ENCODE results near the gene ALKBH2.

Gene ALKBH2

GRCh38 chr12:109134186-109134917, 41.1 kb upstream of the ALKBH2 start:
- CTCF ChIA-PET = no interaction called here
- POLR2A ChIA-PET = no interaction called here
- peak; percentile 52 for DNase-seq (ENCODE audit: extremely low spot score)
- no peak for TF ChIP-seq LEF1 (IDR thresholded peaks at IDR 0.05; ENCODE audit: borderline replicate concordance)
- no peak for TF ChIP-seq NFRKB (IDR thresholded peaks at IDR 0.05)

- ChIA-PET CTCF (interaction anchor here (0.6 kb wide), 1 partner anchor 14 kb away, joined by 4 read pairs; no protein-coding TSS in a partner anchor), POLR2A (no interaction called here)
- no peak for DNase-seq (ENCODE audit: extremely low spot score)
- no peak for TF ChIP-seq SP1 (IDR thresholded peaks at IDR 0.05)
- TF ChIP-seq FOXM1 (IDR thresholded peaks at IDR 0.05; ENCODE audit: borderline replicate concordance) = no peak
- TF ChIP-seq LEF1 (IDR thresholded peaks at IDR 0.05; ENCODE audit: borderline replicate concordance) = no peak
- TF ChIP-seq HDGF (IDR thresholded peaks at IDR 0.05; ENCODE audit: borderline replicate concordance) = no peak
- TF ChIP-seq L3MBTL2 (conservative IDR thresholded peaks at IDR 0.05) = no peak
- no peak for TF ChIP-seq SUZ12 (IDR thresholded peaks at IDR 0.05)
- TF ChIP-seq CTBP1 (IDR thresholded peaks at IDR 0.05; ENCODE audit: borderline replicate concordance) = no peak
- no peak for TF ChIP-seq ARNT (IDR thresholded peaks at IDR 0.05)
- TF ChIP-seq NFRKB (IDR thresholded peaks at IDR 0.05) = no peak
- TF ChIP-seq TARDBP (IDR thresholded peaks at IDR 0.05) = no peak
Measured at GRCh38 chr12:109131154-109132050, 38.1 kb upstream of the ALKBH2 start.

- CTCF ChIA-PET = interaction anchor here (0.6 kb wide), 1 partner anchor 15 kb away, joined by 4 read pairs; no protein-coding TSS in a partner anchor
- no peak for DNase-seq (ENCODE audit: extremely low spot score)
- POLR2A ChIA-PET = no interaction called here
- TF ChIP-seq LEF1 (IDR thresholded peaks at IDR 0.05; ENCODE audit: borderline replicate concordance) = no peak
- TF ChIP-seq NFRKB (IDR thresholded peaks at IDR 0.05) = no peak
- no peak for TF ChIP-seq ARNT (IDR thresholded peaks at IDR 0.05)
- no peak for TF ChIP-seq FOXA1 (IDR thresholded peaks at IDR 0.05)
- TF ChIP-seq L3MBTL2 (conservative IDR thresholded peaks at IDR 0.05) = no peak
Measured at GRCh38 chr12:109130297-109131153, 37.3 kb upstream of the ALKBH2 start.

- DNase-seq (ENCODE audit: extremely low spot score) = no peak
- POLR2A ChIA-PET = no interaction called here
- CTCF ChIA-PET = no interaction called here
- TF ChIP-seq ARNT (IDR thresholded peaks at IDR 0.05) = no peak
- TF ChIP-seq FOXA1 (IDR thresholded peaks at IDR 0.05) = no peak
- no peak for TF ChIP-seq HDGF (IDR thresholded peaks at IDR 0.05; ENCODE audit: borderline replicate concordance)
- no peak for TF ChIP-seq BHLHE40 (IDR thresholded peaks at IDR 0.05; ENCODE audit: borderline replicate concordance)
- no peak for TF ChIP-seq ZNF384 (IDR thresholded peaks at IDR 0.05)
- no peak for TF ChIP-seq LEF1 (IDR thresholded peaks at IDR 0.05; ENCODE audit: borderline replicate concordance)
- no peak for TF ChIP-seq TARDBP (IDR thresholded peaks at IDR 0.05)
- TF ChIP-seq CTBP1 (IDR thresholded peaks at IDR 0.05; ENCODE audit: borderline replicate concordance) = no peak
- no peak for TF ChIP-seq FOXM1 (IDR thresholded peaks at IDR 0.05; ENCODE audit: borderline replicate concordance)
- TF ChIP-seq L3MBTL2 (conservative IDR thresholded peaks at IDR 0.05) = no peak
- TF ChIP-seq SUZ12 (IDR thresholded peaks at IDR 0.05) = no peak
- no peak for TF ChIP-seq NFRKB (IDR thresholded peaks at IDR 0.05)
- no peak for TF ChIP-seq SP1 (IDR thresholded peaks at IDR 0.05)
- no peak for TF ChIP-seq PKNOX1 (IDR thresholded peaks at IDR 0.05)
- TF ChIP-seq ELF4 (IDR thresholded peaks at IDR 0.05) = no peak
- TF ChIP-seq FOXK2 (IDR thresholded peaks at IDR 0.05) = no peak
Measured at GRCh38 chr12:109127533-109128242, 34.4 kb upstream of the ALKBH2 start.

GRCh38 chr12:109126784-109127183, 33.5 kb upstream of the ALKBH2 start:
- no peak for DNase-seq (ENCODE audit: extremely low spot score)
- ChIA-PET CTCF (interaction anchor here (0.6 to 1.0 kb wide), 2 partner anchors 15 to 263 kb away, joined by 3 to 4 read pairs; no protein-coding TSS in a partner anchor), POLR2A (no interaction called here)
- TF ChIP-seq L3MBTL2 (conservative IDR thresholded peaks at IDR 0.05) = no peak
- TF ChIP-seq FOXM1 (IDR thresholded peaks at IDR 0.05; ENCODE audit: borderline replicate concordance) = no peak
- no peak for TF ChIP-seq NFRKB (IDR thresholded peaks at IDR 0.05)
- TF ChIP-seq ARNT (IDR thresholded peaks at IDR 0.05) = no peak
- no peak for TF ChIP-seq FOXK2 (IDR thresholded peaks at IDR 0.05)
- TF ChIP-seq ZNF384 (IDR thresholded peaks at IDR 0.05) = no peak
- no peak for TF ChIP-seq FOXA1 (IDR thresholded peaks at IDR 0.05)
- TF ChIP-seq SP1 (IDR thresholded peaks at IDR 0.05) = no peak
- no peak for TF ChIP-seq SUZ12 (IDR thresholded peaks at IDR 0.05)
- no peak for TF ChIP-seq TARDBP (IDR thresholded peaks at IDR 0.05)
- TF ChIP-seq CTBP1 (IDR thresholded peaks at IDR 0.05; ENCODE audit: borderline replicate concordance) = no peak
- TF ChIP-seq ELF4 (IDR thresholded peaks at IDR 0.05) = no peak
- no peak for TF ChIP-seq PKNOX1 (IDR thresholded peaks at IDR 0.05)
- no peak for TF ChIP-seq LEF1 (IDR thresholded peaks at IDR 0.05; ENCODE audit: borderline replicate concordance)

Data from HEK293T (cell line).